ENCODE results near the gene CD300A.

The CD300A gene

DNA sequence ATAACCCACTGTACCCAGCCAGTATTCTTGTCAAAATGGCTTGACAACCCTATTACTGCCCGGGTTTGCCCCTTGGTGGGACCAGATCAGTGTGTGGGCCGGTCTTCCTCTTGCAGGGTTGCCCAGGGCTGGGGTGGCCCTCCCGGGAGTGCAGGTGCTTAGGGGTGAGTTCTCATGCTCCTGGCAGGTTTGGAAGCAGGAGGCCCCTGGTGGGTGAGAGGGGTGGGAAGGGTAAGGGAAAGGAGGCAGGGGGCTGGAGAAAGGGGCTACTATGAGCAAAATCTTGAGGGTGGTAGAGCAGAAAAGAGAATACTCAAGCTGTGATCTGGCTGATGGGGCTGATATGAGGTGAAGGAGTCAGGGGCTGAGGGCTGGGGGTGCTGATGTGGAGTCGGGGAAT is 6.5 kb downstream of the CD300A start:
- no peak overlapping the region for H3K4me3 ChIP-seq (ENCODE audit: low read depth in 1 of 2, low read length in 1 of 2)
- peaks cover 46 to 47% of the 10 kb centered on the region in 2 experiments for H3K4me1 ChIP-seq (ENCODE audit: control insufficient read depth in 1 of 2, insufficient read depth in 1 of 2, low read depth in 1 of 2, low read length in 1 of 2)
- H3K9me3 ChIP-seq = no peaks in the 10 kb centered on the region
- H3K36me3 ChIP-seq = peaks cover 76% of the 10 kb centered on the region
- no peaks in the 10 kb centered on the region for H3K27me3 ChIP-seq
- TF ChIP-seq CTCF (IDR thresholded peaks at IDR 0.05) = no peak
- no peak overlapping the region for H3K27ac ChIP-seq

GRCh38 chr17:74473294-74473693 is 6.9 kb downstream of the CD300A start:
- H3K4me1 ChIP-seq (ENCODE audit: control insufficient read depth in 1 of 2, insufficient read depth in 1 of 2, low read depth in 1 of 2, low read length in 1 of 2) = peaks cover 47% of the 10 kb centered on the region in 2 experiments
- no peak for TF ChIP-seq CTCF (IDR thresholded peaks at IDR 0.05)
- H3K27me3 ChIP-seq = no peaks in the 10 kb centered on the region
- peaks cover 81% of the 10 kb centered on the region for H3K36me3 ChIP-seq
- no peak overlapping the region for H3K4me3 ChIP-seq (ENCODE audit: low read depth in 1 of 2, low read length in 1 of 2)
- H3K27ac ChIP-seq = no peak overlapping the region
- H3K9me3 ChIP-seq = no peaks in the 10 kb centered on the region

- H3K4me3 ChIP-seq (ENCODE audit: low read depth in 1 of 2, low read length in 1 of 2) = no peak overlapping the region
- H3K27me3 ChIP-seq = no peaks in the 10 kb centered on the region
- peaks cover 47% of the 10 kb centered on the region in 2 experiments for H3K4me1 ChIP-seq (ENCODE audit: control insufficient read depth in 1 of 2, insufficient read depth in 1 of 2, low read depth in 1 of 2, low read length in 1 of 2)
- peaks cover 90% of the 10 kb centered on the region for H3K36me3 ChIP-seq
- TF ChIP-seq CTCF (IDR thresholded peaks at IDR 0.05) = no peak
- H3K9me3 ChIP-seq = no peaks in the 10 kb centered on the region
- no peak overlapping the region for H3K27ac ChIP-seq
These were observed 7.8 kb downstream of the CD300A start for GRCh38 chr17:74474043-74474792.

DNA sequence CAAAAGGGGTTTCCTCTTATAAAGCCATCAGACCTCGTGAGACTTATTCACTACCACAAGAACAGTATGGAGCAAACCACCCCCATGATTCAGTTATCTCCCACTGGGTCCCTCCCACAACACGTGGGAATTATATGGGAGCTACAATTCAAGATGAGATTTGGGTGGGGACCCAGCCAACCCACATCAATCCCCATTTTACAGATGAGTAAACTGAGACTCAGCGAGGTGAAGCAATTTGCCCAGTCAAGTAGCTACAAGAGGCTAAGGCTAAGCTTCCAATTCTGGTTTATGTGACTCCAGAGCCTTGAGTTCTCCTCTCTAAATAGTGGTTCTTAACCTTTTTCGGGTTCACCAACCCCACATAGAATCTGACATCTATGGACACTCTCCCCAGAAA is 8.8 kb downstream of the CD300A start:
- Histone ChIP-seq H3K27ac (no peak overlapping the region), H3K36me3 (peaks cover 99% of the 10 kb centered on the region), H3K4me3 (ENCODE audit: low read depth in 1 of 2, low read length in 1 of 2) (no peak overlapping the region), H3K9me3 (no peaks in the 10 kb centered on the region), H3K4me1 (ENCODE audit: control insufficient read depth in 1 of 2, insufficient read depth in 1 of 2, low read depth in 1 of 2, low read length in 1 of 2) (peaks cover 43 to 44% of the 10 kb centered on the region in 2 experiments), H3K27me3 (no peaks in the 10 kb centered on the region)
- TF ChIP-seq CTCF (IDR thresholded peaks at IDR 0.05) = no peak

- H3K27ac ChIP-seq = peak overlapping the region; percentile 85
- H3K9me3 ChIP-seq = no peaks in the 10 kb centered on the region
- H3K4me1 ChIP-seq (ENCODE audit: control insufficient read depth in 1 of 2, insufficient read depth in 1 of 2, low read depth in 1 of 2, low read length in 1 of 2) = peaks cover 29 to 31% of the 10 kb centered on the region in 2 experiments
- TF ChIP-seq CTCF (IDR thresholded peaks at IDR 0.05) = no peak
- H3K4me3 ChIP-seq (ENCODE audit: low read depth in 1 of 2, low read length in 1 of 2) = peak overlapping the region in 1 of 2 experiments; percentile 28
- no peaks in the 10 kb centered on the region for H3K27me3 ChIP-seq
- H3K36me3 ChIP-seq = peaks cover 100% of the 10 kb centered on the region
These were observed 11.0 kb downstream of the CD300A start for GRCh38 chr17:74477411-74477810.
